Stimulated activated CD4-positive, alpha-beta T cell treated with anti-CD3 and anti-CD28 coated beads, Interleukin-12 subunit alpha, Interleukin-12 subunit beta, amount 100 ng/mL, for 48 hours (primary cell): ENCODE results near the gene CCDC183.
"Not testable (repeated sequence)": the region's sequence is repeated elsewhere in the genome, so short reads cannot be mapped to it uniquely, and the experiment has no call there.

Experiments
- DNase-seq, 3 donors: peaks; one replicate each; pipeline ENCODE4 v3.0.0-alpha.2; 2020; ENCODE audit warnings: low read depth in 2 of 3, low spot score in 1 of 3

CCDC183 gene

DNA sequence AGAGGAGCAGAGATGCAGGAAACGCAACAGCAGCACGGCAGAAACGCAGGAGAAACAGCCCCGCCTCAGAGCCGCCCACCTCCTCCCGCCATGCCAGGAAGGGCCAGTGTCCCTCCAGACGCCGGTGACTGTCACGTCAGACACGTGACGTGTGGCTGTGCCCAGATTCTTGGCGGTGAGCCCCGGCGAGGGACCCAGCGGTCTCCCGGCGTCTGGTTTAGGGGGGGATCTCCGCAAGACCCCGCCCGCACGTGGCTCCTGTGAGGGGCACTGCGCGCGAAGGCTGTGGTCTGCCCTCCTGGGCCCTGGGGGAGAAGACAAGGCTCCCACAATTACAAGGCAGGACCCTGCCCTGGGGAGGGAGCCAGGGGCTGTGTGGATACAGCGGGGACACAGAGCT lies 35.7 kb upstream of the CCDC183 start:
- no peak for DNase-seq

DNA sequence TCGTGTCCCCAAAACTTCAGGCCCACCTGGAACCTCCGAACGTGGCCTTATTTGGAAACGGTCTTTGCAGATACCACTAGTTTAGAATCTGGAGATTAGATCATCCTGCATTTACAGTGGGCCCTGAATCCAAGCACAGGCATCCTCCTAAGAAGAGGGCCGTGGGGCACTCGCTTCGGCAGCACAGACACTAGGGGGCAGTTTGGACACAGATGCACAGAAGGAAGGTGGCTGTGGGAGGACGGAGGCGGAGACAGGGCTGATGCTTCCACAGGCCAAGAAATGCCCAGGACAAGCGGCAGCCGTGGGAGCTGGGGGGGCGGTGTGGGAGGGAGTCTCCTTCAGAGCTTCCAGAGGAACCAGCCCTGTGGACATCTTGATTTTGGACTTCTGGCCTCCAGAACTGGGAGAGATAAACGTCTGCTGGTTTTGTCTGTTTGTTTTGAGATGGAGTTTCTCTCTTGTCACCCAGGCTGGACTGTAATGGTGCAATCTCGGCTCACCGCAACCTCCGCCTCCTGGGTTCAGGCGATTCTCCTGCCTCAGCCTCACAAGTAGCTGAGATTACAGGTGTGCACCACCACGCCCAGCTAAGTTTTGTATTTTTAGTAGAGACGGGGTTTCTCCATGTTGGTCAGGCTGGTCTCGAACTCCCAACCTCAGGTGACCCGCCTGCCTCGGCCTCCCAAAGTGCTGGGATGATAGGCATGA lies 35.1 kb upstream of the CCDC183 start:
- DNase-seq: not testable (repeated sequence)

DNA sequence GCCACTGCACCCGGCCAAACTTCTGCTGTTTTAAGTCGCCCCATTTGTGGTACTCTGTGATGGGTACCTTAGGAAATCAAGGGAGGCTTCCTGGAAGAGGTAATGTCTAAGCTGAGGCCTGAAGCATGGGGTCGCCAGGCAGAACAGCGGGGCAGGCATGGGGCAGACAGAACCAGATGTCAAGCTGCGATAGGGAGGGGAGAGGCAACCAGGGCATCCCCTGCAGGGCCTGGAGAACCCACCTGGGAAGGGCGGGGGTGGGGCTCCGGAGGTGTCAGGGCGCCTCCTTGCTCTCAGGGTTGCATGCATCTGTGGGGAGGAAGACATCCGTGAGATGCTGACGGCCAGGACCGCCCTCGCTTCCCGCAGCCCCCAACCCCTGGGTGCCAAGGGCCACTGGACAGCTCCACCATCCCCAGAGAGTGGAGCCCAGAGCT lies 34.6 kb upstream of the CCDC183 start:
- DNase-seq: no peak

DNA sequence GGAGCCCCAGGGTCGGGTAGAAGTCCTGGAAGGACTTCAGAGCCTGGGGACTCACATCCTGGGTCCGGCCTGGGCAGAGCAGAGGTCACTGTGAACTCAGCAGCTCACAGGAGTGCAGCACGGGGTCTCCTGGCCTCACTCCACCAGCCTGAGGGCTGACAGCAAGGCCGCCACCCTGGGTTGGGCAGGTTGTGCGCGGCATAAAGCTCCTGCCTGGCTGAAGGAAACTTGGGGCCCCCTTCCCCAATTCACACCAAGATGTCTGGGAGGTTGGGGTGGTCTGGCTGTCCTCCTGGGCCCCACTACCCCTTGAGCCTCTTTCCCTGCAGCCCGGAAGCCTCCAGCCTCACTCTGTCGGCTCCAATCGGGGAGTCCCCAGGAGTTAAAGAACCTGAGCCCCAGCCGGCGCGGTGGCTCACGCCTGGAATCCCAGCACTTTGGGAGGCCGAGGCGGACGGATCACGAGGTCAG lies 33.9 kb upstream of the CCDC183 start:
- no peak for DNase-seq

DNA sequence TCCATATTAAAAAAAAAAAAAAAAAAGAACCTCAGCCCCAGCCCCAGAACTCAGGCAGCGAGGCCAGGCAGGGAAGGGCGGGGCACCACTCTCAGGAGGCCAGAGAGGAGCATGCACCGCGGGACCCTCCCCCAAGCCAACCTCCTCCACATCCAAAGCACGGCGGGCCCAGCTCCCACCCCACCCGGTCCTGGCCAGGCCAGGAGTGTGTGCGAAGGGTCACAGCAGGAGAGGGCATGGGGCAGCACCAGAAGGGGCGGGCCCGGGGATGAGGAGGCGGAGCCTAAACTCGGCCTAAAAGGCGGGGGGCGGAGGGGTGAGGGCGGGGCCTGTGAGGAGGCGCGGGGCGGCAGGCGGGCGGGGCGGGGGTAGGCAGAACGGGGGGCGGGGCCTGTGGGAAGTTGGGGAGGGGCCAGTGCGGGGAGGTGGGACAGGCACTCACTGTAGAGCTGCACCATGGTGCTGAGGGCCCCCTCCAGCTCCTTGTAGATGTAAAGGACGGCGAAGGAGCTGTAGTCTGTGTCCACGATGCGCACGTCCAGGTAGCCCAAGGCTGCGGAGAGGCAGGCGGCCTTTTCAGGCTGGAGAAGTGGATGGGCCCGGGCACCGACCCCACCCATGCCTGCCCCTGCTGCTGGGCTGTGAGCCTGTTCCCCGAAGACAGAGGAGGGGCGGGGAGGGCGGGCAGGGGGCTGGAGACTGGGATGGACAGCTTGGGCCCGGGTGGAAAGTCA lies 33.1 kb upstream of the CCDC183 start:
- peak in 1 of 3 donors; percentile 54 for DNase-seq

DNA sequence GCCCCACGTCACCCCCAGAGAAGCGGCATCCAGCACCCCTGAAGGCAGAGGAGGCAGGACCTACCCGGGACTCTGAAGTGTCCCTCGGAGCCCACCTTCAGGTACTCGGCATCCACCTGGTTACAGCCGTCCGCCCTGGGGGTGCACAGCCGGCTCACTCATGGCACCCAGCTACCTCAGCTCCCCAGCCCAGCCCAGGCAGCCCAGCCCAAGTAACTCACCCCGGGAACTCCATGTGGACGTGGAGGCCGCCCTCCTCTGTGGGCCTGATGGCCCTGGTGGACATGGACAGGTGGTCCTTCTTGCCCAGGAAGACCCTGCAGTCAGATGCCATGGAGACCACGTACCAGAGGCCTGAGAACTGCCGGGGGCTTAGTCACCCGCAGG lies 32.5 kb upstream of the CCDC183 start:
- no peak for DNase-seq

DNA sequence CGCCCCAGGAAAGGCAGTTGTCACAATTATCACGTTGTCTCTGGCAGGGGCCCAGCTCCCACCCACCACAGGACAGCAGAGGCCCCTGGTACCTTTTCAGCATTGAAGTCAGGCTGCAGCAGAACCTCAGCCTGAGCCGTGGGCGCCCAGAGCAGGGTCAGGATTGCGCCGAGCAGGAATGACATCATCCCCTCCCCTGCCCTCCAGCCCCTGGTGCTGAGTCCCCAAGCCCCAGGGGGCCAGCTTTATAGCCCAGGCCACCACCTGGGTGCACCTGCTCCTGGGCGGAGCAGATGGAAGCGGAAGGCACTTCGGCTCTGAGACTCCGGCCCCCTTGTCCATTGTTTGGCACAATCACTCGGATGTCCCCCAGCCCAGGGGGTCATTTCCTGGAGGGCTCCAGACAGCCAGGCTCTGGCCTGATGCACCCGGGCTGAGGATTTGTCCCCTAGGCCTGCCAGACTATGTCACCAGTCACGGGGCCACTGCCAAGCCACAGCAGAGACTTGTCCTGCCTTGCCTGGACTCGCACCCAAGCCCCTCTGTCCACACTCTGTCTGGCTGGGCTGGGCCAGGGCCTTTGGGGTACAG lies 31.7 kb upstream of the CCDC183 start, which contains the start of gene LCN15:
Gene LCN15 (minus strand): TSS at position 218 of the 591 bp plus-strand sequence. CDS start 30 bp downstream, at position 188.
- no peak for DNase-seq

DNA sequence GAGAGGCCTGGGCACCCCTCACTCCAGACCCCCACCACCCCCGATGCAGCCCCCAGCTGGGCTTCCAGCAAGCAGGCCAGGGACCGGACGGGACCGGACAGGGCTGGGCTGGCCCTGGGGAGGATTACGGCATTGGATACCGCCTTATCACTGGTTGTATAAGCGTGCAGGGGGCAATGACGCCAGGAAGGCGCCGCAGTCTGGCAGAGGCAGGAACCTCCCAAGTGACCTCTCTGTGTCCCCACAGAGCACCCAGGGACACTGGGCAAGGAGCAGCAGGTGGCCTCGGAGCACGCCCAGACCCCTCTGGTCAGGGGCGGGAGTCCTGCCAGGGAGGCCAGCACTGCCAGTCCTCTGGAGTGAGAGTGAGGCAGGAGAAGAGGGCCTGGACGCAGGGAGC lies 31.1 kb upstream of the CCDC183 start:
- DNase-seq: no peak

DNA sequence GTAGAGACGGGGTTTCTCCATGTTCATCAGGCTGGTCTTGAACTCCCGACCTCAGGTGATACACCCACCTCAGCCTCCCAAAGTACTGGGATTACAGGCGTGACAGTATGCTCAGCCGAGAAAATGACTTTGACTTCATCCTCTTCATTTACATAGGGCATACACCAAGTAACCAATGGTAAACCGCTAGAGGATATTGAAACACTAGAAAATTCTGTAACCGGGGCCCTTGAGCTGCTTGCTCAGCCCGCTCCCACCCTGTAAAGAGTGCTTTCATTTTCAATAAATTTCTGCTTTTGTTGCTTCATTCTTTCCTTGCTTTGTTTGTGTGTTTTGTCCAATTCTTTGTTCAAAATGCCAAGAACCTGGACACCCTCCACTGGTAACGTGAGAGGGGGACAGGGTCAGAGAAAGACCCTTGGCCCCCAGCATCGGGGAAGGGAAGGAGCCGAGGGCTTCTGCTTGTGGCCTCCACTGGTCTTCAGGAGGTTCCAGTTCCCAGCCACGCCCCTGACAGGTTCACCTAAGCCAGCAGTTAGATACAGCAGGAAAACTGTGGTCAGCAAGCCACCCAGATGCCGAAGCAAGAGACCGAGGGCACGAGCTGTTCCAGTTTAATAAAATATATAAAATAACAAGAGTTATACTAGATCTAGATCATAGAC lies 30.3 kb upstream of the CCDC183 start:
- DNase-seq: not testable (repeated sequence)

DNA sequence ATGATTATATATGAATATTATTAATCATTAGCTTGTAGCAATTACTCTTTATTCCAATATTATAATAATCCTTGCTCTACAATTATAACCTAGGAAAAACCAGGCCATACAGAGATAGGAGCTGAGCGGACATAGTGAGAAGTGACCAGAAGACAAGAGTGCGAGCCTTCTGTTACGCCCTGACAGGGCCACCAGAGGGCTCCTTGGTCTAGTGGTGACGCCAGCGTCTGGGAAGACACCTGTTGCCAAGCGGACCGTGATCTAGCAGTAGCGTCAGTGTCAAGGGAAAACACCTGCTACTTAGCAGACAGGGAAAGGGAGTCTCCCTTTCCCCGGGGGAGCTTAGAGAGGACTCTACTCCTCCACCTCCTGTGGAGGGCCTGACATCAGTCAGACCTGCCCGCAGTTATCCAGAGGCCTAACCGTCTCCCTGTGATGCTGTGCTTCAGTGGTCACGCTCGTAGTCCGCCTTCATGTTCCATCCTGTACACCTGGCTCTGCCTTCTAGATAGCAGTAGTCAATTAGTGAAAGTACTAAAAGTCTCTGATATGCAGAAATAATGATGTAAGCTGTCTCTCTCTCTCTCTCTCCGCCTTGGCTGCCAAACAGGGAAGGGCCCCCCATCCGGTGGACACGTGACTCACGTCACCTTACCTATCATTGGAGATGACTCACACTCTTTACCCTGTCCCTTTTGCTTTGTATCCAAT lies 29.6 kb upstream of the CCDC183 start:
- DNase-seq: peak; percentile 27 to 50 (median 43)

DNA sequence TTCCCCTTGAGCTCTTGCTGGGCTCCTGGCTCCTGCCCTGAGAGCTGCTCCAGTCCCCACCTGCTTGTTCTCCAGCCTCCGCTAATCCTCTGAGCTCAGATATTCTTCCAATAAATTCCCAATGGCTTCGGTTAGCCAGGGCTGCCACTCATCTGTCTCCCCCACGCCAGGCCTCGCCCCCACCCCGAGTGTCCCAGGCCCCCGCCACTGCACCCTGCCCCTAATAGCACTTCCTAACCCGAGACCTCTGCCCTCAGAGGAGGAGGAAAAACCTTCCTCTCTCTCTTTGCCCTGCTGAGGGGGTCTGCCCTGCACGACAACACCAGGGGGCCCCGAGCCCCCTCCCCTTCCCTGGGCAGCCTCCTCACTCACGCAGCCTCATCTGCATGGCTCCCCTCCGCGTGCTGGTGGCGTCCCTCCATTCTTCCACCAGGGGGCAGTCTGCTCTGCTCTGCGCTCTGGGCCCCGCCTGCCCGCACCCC lies 26.4 kb upstream of the CCDC183 start:
- peak in 2 of 3 donors; percentile 46 to 56 for DNase-seq

DNA sequence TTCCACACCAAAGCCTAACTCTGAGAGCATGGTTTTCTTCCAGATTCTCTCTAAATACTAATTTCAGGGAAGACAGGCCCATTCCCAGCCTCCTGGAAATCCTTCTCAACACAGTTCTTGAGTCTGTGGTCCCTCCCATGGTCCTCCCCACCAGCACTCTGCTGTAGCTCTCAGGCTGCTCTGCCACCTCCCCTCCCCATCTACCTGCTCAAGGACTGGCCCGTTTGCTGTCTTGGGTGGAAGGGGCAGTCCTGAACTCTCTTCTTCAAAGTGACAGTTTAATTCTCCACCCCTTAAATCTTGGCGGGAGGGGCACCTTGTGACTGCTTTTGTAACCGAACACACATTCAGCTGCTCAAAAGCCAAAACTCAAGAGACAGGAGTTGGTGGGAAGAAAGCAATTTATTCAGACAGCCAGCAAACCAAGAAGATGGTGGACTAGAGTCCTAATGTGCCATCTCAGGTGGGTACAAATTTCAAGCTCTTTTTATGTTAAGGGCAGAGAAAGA lies 24.2 kb upstream of the CCDC183 start:
- DNase-seq: no peak

DNA sequence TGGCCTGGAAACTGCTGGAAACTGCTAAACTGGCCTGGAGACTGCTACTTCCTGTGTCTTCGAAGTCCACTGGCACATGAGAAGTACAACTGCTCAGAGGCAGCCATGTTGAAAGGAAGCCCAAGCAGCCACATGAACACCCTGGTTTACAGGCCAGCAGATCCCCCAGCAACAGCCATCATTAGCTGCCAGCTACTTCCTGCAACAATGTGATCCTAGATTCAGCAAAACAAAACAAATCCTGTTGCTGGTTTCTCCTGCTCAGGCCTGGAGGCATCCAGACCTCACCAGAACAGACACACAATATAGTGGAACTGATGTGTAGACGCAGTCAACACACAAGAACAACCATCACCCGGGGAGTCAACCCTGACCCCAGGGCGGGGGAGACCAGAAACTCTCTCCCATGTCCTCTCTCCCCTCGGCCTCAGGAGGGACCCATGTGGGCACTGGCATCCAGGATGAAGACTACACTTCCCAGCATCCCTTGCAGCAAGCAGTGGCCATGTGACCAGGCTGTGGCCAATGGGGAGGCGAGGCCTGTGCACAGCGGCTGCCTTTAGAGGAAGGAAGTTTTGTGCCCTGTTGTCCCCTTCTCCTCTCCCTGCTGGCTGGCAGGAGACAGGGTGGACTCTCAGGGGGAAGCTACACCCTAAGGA lies 22.6 kb upstream of the CCDC183 start:
- no peak for DNase-seq

DNA sequence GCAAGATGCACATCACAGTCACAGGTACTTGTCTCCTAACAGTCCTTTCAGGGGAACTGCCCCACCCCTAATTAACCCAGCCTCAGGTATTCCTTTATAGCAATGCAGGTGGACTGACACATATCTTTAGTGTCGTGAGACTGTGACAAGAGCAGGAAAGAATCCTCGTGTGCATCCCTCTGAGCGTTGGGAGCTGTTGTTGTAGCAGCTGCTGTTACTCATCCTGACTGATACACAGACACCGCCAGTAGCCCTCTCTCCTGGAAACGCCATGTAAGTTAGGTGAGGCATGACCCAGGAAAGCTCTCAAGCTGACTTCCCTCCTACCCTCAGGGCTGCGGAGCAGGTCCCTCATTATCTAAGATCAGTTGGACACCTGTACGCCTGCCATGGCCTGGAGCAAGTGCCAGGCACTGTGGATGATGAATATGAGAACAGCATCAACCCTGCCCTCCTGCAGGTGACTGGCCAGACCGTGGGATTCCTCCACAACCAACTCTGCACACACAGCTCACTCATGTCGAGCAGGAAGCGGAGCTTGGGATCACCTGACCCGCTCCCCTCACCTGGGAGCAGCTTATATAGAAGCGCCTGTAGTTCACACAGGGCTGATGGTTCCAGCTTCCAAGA lies 21.6 kb upstream of the CCDC183 start:
- no peak for DNase-seq

DNA sequence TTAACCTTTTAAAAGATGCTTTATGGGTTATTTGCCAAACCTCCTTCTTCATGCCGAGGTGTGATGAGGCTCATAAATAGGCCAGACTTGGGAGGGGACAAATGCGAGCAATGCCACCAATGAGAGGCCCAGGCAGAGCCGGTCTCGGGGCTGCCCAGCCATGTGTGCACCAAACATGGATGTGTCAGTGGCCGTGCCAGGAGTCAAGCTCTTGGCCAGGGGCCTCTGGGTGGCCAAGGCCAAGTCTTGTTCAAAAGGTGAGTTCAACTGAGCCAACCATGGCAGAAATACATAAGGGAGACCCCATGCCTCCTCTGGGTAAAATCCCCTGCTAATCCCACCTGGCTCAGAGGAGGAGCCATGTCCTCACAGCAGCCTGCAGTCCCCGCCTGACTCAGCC lies 20.9 kb upstream of the CCDC183 start:
- no peak for DNase-seq

DNA sequence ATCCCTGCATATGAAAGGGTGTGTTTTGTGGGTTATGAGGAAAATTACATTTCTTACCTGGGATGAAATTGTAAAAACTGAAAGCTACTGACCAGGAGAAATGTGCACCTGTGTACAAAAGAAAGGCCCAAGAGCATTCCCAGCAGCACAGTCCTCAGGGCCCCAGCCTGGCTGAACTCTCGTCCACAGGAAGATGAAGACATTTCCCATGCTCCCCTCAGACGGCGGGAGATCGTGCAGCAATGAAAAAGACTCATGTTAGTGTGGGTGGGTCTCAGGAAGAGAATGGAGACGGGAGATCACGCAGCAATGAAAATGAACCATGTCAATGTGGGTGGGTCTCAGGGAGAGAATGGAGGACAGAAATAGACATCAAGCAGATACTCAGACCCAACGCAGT lies 19.2 kb upstream of the CCDC183 start:
- DNase-seq: no peak

DNA sequence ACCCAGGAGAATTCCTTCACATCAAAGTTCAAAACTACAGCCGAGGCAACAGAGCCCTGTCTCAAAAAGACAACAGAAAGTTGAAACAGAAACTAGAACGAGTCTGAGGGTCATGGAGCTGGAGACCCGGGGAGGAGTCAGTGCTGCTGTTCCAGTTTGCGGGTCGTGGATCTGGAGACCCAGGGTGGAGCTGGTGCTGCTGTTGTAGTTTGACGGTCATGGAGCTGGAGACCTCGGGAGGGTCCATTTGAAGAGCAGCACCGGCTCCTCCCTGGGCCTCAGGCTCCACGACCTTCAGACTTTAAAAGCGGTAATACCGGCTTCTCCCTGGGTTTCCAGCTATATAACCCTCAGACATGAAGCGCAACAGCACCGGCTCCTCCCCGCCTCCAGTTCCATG lies 18.8 kb upstream of the CCDC183 start:
- DNase-seq: no peak

DNA sequence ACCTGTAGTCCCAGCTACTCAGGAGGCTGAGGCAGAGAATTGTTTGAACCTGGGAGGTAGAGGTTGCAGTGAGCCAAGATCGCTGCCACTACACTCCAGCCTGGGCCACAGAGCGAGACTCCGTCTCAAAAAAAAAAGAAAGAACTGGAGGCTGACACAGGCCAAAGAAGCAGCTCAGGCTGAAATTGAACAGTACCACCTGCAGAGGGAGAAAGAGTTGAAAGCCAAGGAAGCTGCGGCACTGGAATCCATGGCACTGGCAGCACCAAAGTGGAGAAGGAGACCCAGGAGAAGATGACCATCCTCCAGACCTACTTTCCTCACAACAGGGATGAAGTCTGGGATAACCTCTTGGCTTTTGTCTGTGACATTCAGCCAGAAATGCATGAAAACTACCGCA lies 16.3 kb upstream of the CCDC183 start:
- DNase-seq: no peak

DNA sequence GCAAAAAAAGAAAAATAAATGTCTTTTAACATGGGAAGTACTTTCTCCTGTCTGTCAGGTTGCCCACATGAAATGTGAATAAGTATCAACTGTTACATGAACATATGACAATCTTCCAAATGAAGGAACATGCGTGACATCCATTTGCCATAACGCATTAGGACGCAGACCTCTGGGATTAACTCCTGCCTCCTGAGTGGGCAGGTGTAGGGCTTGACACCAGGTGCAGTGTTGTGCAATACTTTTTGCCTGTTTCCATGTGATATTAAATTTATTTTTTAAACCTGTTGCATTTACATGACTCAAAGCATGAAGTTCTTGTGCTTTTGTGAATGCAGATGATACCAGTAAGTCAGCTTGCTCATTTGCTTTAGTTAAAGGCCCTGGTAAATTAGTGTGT lies 13.7 kb upstream of the CCDC183 start:
- DNase-seq: no peak
